T-helper 2 cell treated with Interferon-gamma antibody and Interleukin-4, amounts not matched to agents 100 ng/mL and 5 ng/mL, for 36 hours (primary cell): ENCODE measurements around the gene AGRP. TPM values are rescaled to one million over a fixed set of nuclear protein-coding genes. Genes with fewer than 3 reads are reported as not detected.

Experiments
- intact Hi-C: fragments of 100-400 bp; cut with micrococcal nuclease; formaldehyde crosslinking; loops from one replicate; pipeline ENCODE4 v1.15.1; 2023
- total RNA-seq: library from RNA; stranded (reverse); gene quantifications from 2 replicates; pipeline ENCODE4 v1.2.3, GENCODE V29; 2022

The AGRP gene
- total RNA-seq, 1 donor from 2014 or later = not detected

GRCh38 chr16:67445913-67446907, 37.1 kb downstream of the AGRP start:
- intact Hi-C loops = no loop called here

GRCh38 chr16:67445441-67445912, 37.9 kb downstream of the AGRP start:
- intact Hi-C loops = no loop called here

- intact Hi-C loops = no loop called here
Observed at GRCh38 chr16:67445126-67445426, 38.3 kb downstream of the AGRP start.

GRCh38 chr16:67444259-67445125, 38.9 kb downstream of the AGRP start:
- intact Hi-C loops = no loop called here

- intact Hi-C loops = no loop called here
Observed at GRCh38 chr16:67443265-67443664, 40.1 kb downstream of the AGRP start.

GRCh38 chr16:67442581-67443255, 40.6 kb downstream of the AGRP start:
- intact Hi-C loops = no loop called here

- intact Hi-C loops = no loop called here
Observed at GRCh38 chr16:67441907-67442306, 41.4 kb downstream of the AGRP start.

- intact Hi-C loops = no loop called here
Observed at GRCh38 chr16:67441271-67441753, 42.0 kb downstream of the AGRP start.

- intact Hi-C loops = no loop called here
Observed at GRCh38 chr16:67438824-67439393, 44.4 kb downstream of the AGRP start.

GRCh38 chr16:67438098-67438791, 45.1 kb downstream of the AGRP start:
- intact Hi-C loops = no loop called here

GRCh38 chr16:67437513-67437912, 45.8 kb downstream of the AGRP start:
- intact Hi-C loops = no loop called here

- intact Hi-C loops = no loop called here
Observed at GRCh38 chr16:67436640-67437193, 46.6 kb downstream of the AGRP start.

GRCh38 chr16:67435758-67436164, 47.6 kb downstream of the AGRP start:
- intact Hi-C loops = no loop called here

GRCh38 chr16:67433131-67433719, 50.1 kb downstream of the AGRP start:
- intact Hi-C loops = no loop called here

Other genes with a start within 250 kb of the AGRP start
- gene FHOD1, start 236.1 kb downstream of the AGRP start, total RNA-seq = 60.3 and 64.6 TPM in 2 replicates
- 2.9 and 3.3 TPM in 2 replicates for gene SLC9A5, start 234.6 kb downstream of the AGRP start, total RNA-seq
- gene PLEKHG4, start 204.0 kb downstream of the AGRP start, total RNA-seq = 19.5 and 21.3 TPM in 2 replicates
- 0.02 TPM in 1 of 2 replicates, not detected in the other for gene KCTD19, start 156.8 kb downstream of the AGRP start, total RNA-seq
- gene LRRC36, start 156.7 kb downstream of the AGRP start, total RNA-seq = not detected in 2 replicates
- not detected in 2 replicates for gene TPPP3, start 90.0 kb downstream of the AGRP start, total RNA-seq
- 0.36 and 0.48 TPM in 2 replicates for gene ZDHHC1, start 67.1 kb downstream of the AGRP start, total RNA-seq
- gene HSD11B2, start 52.4 kb downstream of the AGRP start, total RNA-seq = 0.36 and 0.93 TPM in 2 replicates
- 57.2 and 59.6 TPM in 2 replicates for gene ATP6V0D1, start 2.4 kb downstream of the AGRP start, total RNA-seq
- 14.4 and 14.5 TPM in 2 replicates for gene RIPOR1, start 45.3 kb upstream of the AGRP start, total RNA-seq
- gene CTCF, start 79.0 kb upstream of the AGRP start, total RNA-seq = 82.9 and 84.0 TPM in 2 replicates
- gene CARMIL2, start 161.6 kb upstream of the AGRP start, total RNA-seq = 178 and 195 TPM in 2 replicates
- gene ACD, start 176.7 kb upstream of the AGRP start, total RNA-seq = 39.1 and 41.1 TPM in 2 replicates
- gene PARD6A, start 177.4 kb upstream of the AGRP start, total RNA-seq = 10.1 TPM in 2 replicates
- 5.1 and 6.8 TPM in 2 replicates for gene ENKD1, start 183.2 kb upstream of the AGRP start, total RNA-seq
- 0.95 and 1.9 TPM in 2 replicates for gene C16orf86, start 183.3 kb upstream of the AGRP start, total RNA-seq
- 12.1 and 14.2 TPM in 2 replicates for gene GFOD2, start 235.8 kb upstream of the AGRP start, total RNA-seq